Measurements from ENCODE around the gene MEX3B. TPM values are rescaled to one million over a fixed set of nuclear protein-coding genes. Genes with fewer than 3 reads are reported as not detected.

The MEX3B gene
- total and polyA plus RNA-seq, 2 donors (not counting 1 experiment from before 2014, with no cell fraction given): 2.6 to 8.1 TPM

- Histone ChIP-seq H3K79me2 (ENCODE audit: control insufficient read depth, insufficient read depth, low read length) (no peaks in the 10 kb centered on the region), H3K36me3 (ENCODE audit: control insufficient read depth, insufficient read depth, low read length) (no peaks in the 10 kb centered on the region), H3K27ac (ENCODE audit: insufficient read depth, low read length) (no peak overlapping the region), H3K9ac (ENCODE audit: insufficient read depth, low read length) (no peak overlapping the region), H3K9me3 (ENCODE audit: control insufficient read depth, insufficient read depth, low read depth, low read length) (no peaks in the 10 kb centered on the region), H3K4me1 (ENCODE audit: control insufficient read depth, extremely low read depth, insufficient read depth, low read length) (no peaks in the 10 kb centered on the region), H2AFZ (ENCODE audit: low read length) (no peak overlapping the region), H3K27me3 (ENCODE audit: control insufficient read depth, insufficient read depth, low read length) (peaks cover 5% of the 10 kb centered on the region), H3K4me3 (replicated peaks in 1 of 4; ENCODE audit: control extremely low read depth in 1 of 4, insufficient read depth in 1 of 4, low read depth in 3 of 4, low read length in 4 of 4) (no peak overlapping the region), H3K4me2 (ENCODE audit: extremely low read depth, insufficient read depth, low read length) (no peak overlapping the region), H4K20me1 (ENCODE audit: control insufficient read depth, extremely low read depth, insufficient read depth, low read length) (no peaks in the 10 kb centered on the region)
- no peak for TF ChIP-seq CTCF (conservative IDR thresholded peaks at IDR 0.05 in 1 of 2, IDR thresholded peaks at IDR 0.05 in 1 of 2; ENCODE audit: low read depth in 1 of 2, low read length in 2 of 2)
- no peak for TF ChIP-seq EZH2 (IDR thresholded peaks at IDR 0.05; ENCODE audit: low read length, missing control alignments)
- peak; percentile 29 to 37 for DNase-seq (ENCODE audit: low read depth in 2 of 2)
These were observed 19.0 kb upstream of the MEX3B start for GRCh38 chr15:82064824-82065223.

GRCh38 chr15:82062479-82063454 is 16.9 kb upstream of the MEX3B start:
- Histone ChIP-seq H3K4me2 (ENCODE audit: extremely low read depth, insufficient read depth, low read length) (no peak overlapping the region), H3K79me2 (ENCODE audit: control insufficient read depth, insufficient read depth, low read length) (no peaks in the 10 kb centered on the region), H3K27ac (ENCODE audit: insufficient read depth, low read length) (no peak overlapping the region), H3K27me3 (ENCODE audit: control insufficient read depth, insufficient read depth, low read length) (peaks cover 14% of the 10 kb centered on the region), H2AFZ (ENCODE audit: low read length) (no peak overlapping the region), H3K4me3 (replicated peaks in 1 of 4; ENCODE audit: control extremely low read depth in 1 of 4, insufficient read depth in 1 of 4, low read depth in 3 of 4, low read length in 4 of 4) (no peak overlapping the region), H3K4me1 (ENCODE audit: control insufficient read depth, extremely low read depth, insufficient read depth, low read length) (no peaks in the 10 kb centered on the region), H4K20me1 (ENCODE audit: control insufficient read depth, extremely low read depth, insufficient read depth, low read length) (no peaks in the 10 kb centered on the region), H3K36me3 (ENCODE audit: control insufficient read depth, insufficient read depth, low read length) (no peaks in the 10 kb centered on the region), H3K9ac (ENCODE audit: insufficient read depth, low read length) (no peak overlapping the region), H3K9me3 (ENCODE audit: control insufficient read depth, insufficient read depth, low read depth, low read length) (no peaks in the 10 kb centered on the region)
- TF ChIP-seq CTCF (conservative IDR thresholded peaks at IDR 0.05 in 1 of 2, IDR thresholded peaks at IDR 0.05 in 1 of 2; ENCODE audit: low read depth in 1 of 2, low read length in 2 of 2) (no peak), EZH2 (IDR thresholded peaks at IDR 0.05; ENCODE audit: low read length, missing control alignments) (no peak)
- no peak for DNase-seq (ENCODE audit: low read depth in 2 of 2)

GRCh38 chr15:82060817-82061216 is 15.0 kb upstream of the MEX3B start:
- Histone ChIP-seq H3K27ac (ENCODE audit: insufficient read depth, low read length) (no peak overlapping the region), H2AFZ (ENCODE audit: low read length) (no peak overlapping the region), H3K4me3 (replicated peaks in 1 of 4; ENCODE audit: control extremely low read depth in 1 of 4, insufficient read depth in 1 of 4, low read depth in 3 of 4, low read length in 4 of 4) (no peak overlapping the region), H3K4me2 (ENCODE audit: extremely low read depth, insufficient read depth, low read length) (no peak overlapping the region), H4K20me1 (ENCODE audit: control insufficient read depth, extremely low read depth, insufficient read depth, low read length) (no peaks in the 10 kb centered on the region), H3K4me1 (ENCODE audit: control insufficient read depth, extremely low read depth, insufficient read depth, low read length) (no peaks in the 10 kb centered on the region), H3K27me3 (ENCODE audit: control insufficient read depth, insufficient read depth, low read length) (peaks cover 23% of the 10 kb centered on the region), H3K9me3 (ENCODE audit: control insufficient read depth, insufficient read depth, low read depth, low read length) (no peaks in the 10 kb centered on the region), H3K36me3 (ENCODE audit: control insufficient read depth, insufficient read depth, low read length) (no peaks in the 10 kb centered on the region), H3K9ac (ENCODE audit: insufficient read depth, low read length) (no peak overlapping the region), H3K79me2 (ENCODE audit: control insufficient read depth, insufficient read depth, low read length) (no peaks in the 10 kb centered on the region)
- no peak for DNase-seq (ENCODE audit: low read depth in 2 of 2)
- TF ChIP-seq EZH2 (IDR thresholded peaks at IDR 0.05; ENCODE audit: low read length, missing control alignments) (no peak), CTCF (conservative IDR thresholded peaks at IDR 0.05 in 1 of 2, IDR thresholded peaks at IDR 0.05 in 1 of 2; ENCODE audit: low read depth in 1 of 2, low read length in 2 of 2) (no peak)
